SK-N-SH (cell line): ENCODE measurements around the gene MAPRE2. TPM values are rescaled to one million over a fixed set of nuclear protein-coding genes. Genes with fewer than 3 reads are reported as not detected.

Experiments used
- CTCF ChIA-PET: fragments of 300-600, 350-600 bp; formaldehyde crosslinking; extraction: SDS; loops from one replicate; lab custom pipeline; 2021; lab: Yijun Ruan, JAX
- POLR2A ChIA-PET: fragments of 350-600 bp; sonication (Branson Sonifier 250); formaldehyde crosslinking; extraction: SDS; loops from one replicate; lab custom pipeline; 2020; ENCODE audit warnings: antibody characterized with exemption, inconsistent platforms; lab: Yijun Ruan, JAX
- DNase-seq: peaks from one replicate; pipeline ENCODE4 v3.0.0; 2012
- H2AFZ ChIP-seq: fragments of 200-600 bp; sonication (generic); 2 replicates; pipeline ENCODE4 v1.8.1; 2016; ENCODE audit warnings: antibody characterized with exemption, mild to moderate bottlenecking, low read depth
- H3F3A ChIP-seq: fragments of 200-600 bp; sonication (generic); replicated peaks from 2 replicates; pipeline ENCODE3; 2016; ENCODE audit warnings: antibody characterized with exemption, mild to moderate bottlenecking; ENCODE audit not compliant: insufficient read depth
- H3K27ac ChIP-seq, 2 experiments: fragments of 200-500 bp in 1 of 2; fragments of 200-600 bp in 1 of 2; sonication (Bioruptor generic) in 1 of 2; sonication (generic), shearing (Covaris generic) in 1 of 2; 2 replicates each; pipeline versions ENCODE4 v1.5.1 to v1.6.1; 2014 to 2016; ENCODE audit warnings: low read depth in 2 of 2, inconsistent platforms in 1 of 2, low read length in 1 of 2, mild to moderate bottlenecking in 1 of 2, mixed read lengths in 1 of 2
- H3K27me3 ChIP-seq: fragments of 200-600 bp; sonication (generic), shearing (Covaris generic); 2 replicates; pipeline ENCODE4 v1.6.1; 2016; ENCODE audit warnings: mixed run types; ENCODE audit not compliant: insufficient read depth
- H3K36me3 ChIP-seq, 2 experiments: fragments of 200-500 bp in 1 of 2; fragments of 200-600 bp in 1 of 2; sonication (Bioruptor generic) in 1 of 2; sonication (generic) in 1 of 2; replicated peaks in 1 of 2; 2 replicates each; pipeline versions ENCODE3 to v1.5.1; 2014 to 2016; ENCODE audit warnings: low read length in 1 of 2, mild to moderate bottlenecking in 1 of 2; ENCODE audit not compliant: insufficient read depth in 2 of 2, control insufficient read depth in 1 of 2
- H3K4me1 ChIP-seq, 2 experiments: fragments of 200-500 bp in 1 of 2; fragments of 200-600 bp in 1 of 2; sonication (Bioruptor generic) in 1 of 2; sonication (generic), shearing (Covaris generic) in 1 of 2; 2 replicates each; pipeline versions ENCODE4 v1.5.1 to v1.6.1; 2014 to 2016; ENCODE audit warnings: low read depth in 1 of 2, low read length in 1 of 2, mixed run types in 1 of 2; ENCODE audit not compliant: insufficient read depth in 2 of 2, control insufficient read depth in 1 of 2
- H3K4me2 ChIP-seq: fragments of 200-600 bp; sonication (generic), shearing (Covaris generic); 2 replicates; pipeline ENCODE4 v1.6.1; 2017; ENCODE audit warnings: mixed run types
- H3K4me3 ChIP-seq, 2 experiments: fragments of 200-500 bp in 1 of 2; fragments of 200-600 bp in 1 of 2; sonication (Bioruptor generic) in 1 of 2; sonication (generic), shearing (Covaris generic) in 1 of 2; 2 replicates each; pipeline versions ENCODE4 v1.5.1 to v1.8.1; 2014 to 2016; ENCODE audit warnings: low read depth in 2 of 2, inconsistent platforms in 1 of 2, low read length in 1 of 2, mild to moderate bottlenecking in 1 of 2, mixed read lengths in 1 of 2, moderate library complexity in 1 of 2
- H3K79me2 ChIP-seq: fragments of 200-600 bp; sonication (generic); 2 replicates; pipeline ENCODE4 v1.8.1; 2017; ENCODE audit warnings: mild to moderate bottlenecking; ENCODE audit not compliant: insufficient read depth
- H3K9ac ChIP-seq: fragments of 200-600 bp; sonication (generic); 2 replicates; pipeline ENCODE4 v1.6.1; 2017; ENCODE audit warnings: mixed run types
- H3K9me2 ChIP-seq: fragments of 200-600 bp; sonication (generic); 2 replicates; pipeline ENCODE4 v1.6.1; 2017; ENCODE audit warnings: mixed run types
- H3K9me3 ChIP-seq: fragments of 200-600 bp; sonication (generic); 2 replicates; pipeline ENCODE4 v1.6.1; 2017; ENCODE audit warnings: mixed run types, mild to moderate bottlenecking, moderate library complexity
- H4K20me1 ChIP-seq: fragments of 200-600 bp; sonication (generic); 2 replicates; pipeline ENCODE4 v1.6.1; 2017; ENCODE audit warnings: mild to moderate bottlenecking, mixed run types; ENCODE audit not compliant: insufficient read depth
- CHD2 ChIP-seq: fragments of 150-350 bp; IDR thresholded peaks from 2 replicates; pipeline ENCODE4 v1.6.1; 2018; ENCODE audit warnings: low read length; ENCODE audit not compliant: partially characterized antibody
- RAD21 ChIP-seq: IDR thresholded peaks from 2 replicates; pipeline ENCODE4 v1.6.1; 2012; ENCODE audit warnings: mild to moderate bottlenecking, low read length
- REST ChIP-seq: IDR thresholded peaks from 2 replicates; pipeline ENCODE4 v1.6.1; 2012; ENCODE audit warnings: mild to moderate bottlenecking, low read depth, low read length, moderate library complexity
- USF2 ChIP-seq: fragments of 150-350 bp; IDR thresholded peaks from 2 replicates; pipeline ENCODE4 v1.6.1; 2017; ENCODE audit warnings: antibody characterized with exemption, low read length, low read depth, borderline replicate concordance
- YY1 ChIP-seq: IDR thresholded peaks from 2 replicates; pipeline ENCODE4 v1.4.0; 2012; ENCODE audit warnings: low read depth, mild to moderate bottlenecking
- WGBS: methylation state at CpG from one replicate; pipeline ENCODE4 v1.1.6; 2017; ENCODE audit warnings: low lambda C conversion rate; 5-methylcytosine and 5-hydroxymethylcytosine counted together
- polyA plus RNA-seq, 3 experiments: library from polyadenylated mRNA; depleted of rRNA; stranded (reverse); fragments of >200 nt; gene quantifications; 2 replicates each; pipeline ENCODE4 v1.2.3, GENCODE V29; 2012
- TF ChIP-seq, protein P1 (sequence below): IDR thresholded peaks from 2 replicates; pipeline ENCODE4 v1.4.0; 2012; ENCODE audit warnings: low read depth, borderline replicate concordance

MAPRE2 gene
- polyA plus RNA-seq, 1 of the 3 experiments (the other 2 are of a cell fraction), result 11.5 TPM

GRCh38 chr18:35097763-35098162, 56.5 kb downstream of the MAPRE2 start:
- H3K9me2 ChIP-seq, result no peaks in the 10 kb centered on the region
- POLR2A ChIA-PET, result no interaction called here
- H3K9ac ChIP-seq, result no peak overlapping the region
- 98% methylated on average over 2 of the region's 2 CpGs for WGBS
- no peak overlapping the region for H3K27ac ChIP-seq
- H3F3A ChIP-seq, result peaks cover 11% of the 10 kb centered on the region
- no peaks in the 10 kb centered on the region for H4K20me1 ChIP-seq
- CTCF ChIA-PET, result interaction anchor here (1.7 kb wide), 1 partner anchor 15 kb away, joined by 4 read pairs; no protein-coding TSS in a partner anchor
- DNase-seq, result no peak
- peaks cover 0 to 3% of the 10 kb centered on the region in 2 experiments for H3K36me3 ChIP-seq
- H3K27me3 ChIP-seq, result no peaks in the 10 kb centered on the region
- H2AFZ ChIP-seq, result no peak overlapping the region
- H3K4me3 ChIP-seq, result no peak overlapping the region
- H3K79me2 ChIP-seq, result no peaks in the 10 kb centered on the region; the same call in 1 of the 2 replicates
- H3K9me3 ChIP-seq, result no peaks in the 10 kb centered on the region
- no peak overlapping the region for H3K4me2 ChIP-seq
- TF ChIP-seq, protein P1, sequence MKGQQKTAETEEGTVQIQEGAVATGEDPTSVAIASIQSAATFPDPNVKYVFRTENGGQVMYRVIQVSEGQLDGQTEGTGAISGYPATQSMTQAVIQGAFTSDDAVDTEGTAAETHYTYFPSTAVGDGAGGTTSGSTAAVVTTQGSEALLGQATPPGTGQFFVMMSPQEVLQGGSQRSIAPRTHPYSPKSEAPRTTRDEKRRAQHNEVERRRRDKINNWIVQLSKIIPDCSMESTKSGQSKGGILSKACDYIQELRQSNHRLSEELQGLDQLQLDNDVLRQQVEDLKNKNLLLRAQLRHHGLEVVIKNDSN, result no peak
- no peak for TF ChIP-seq RAD21
- peaks cover 0 to 10% of the 10 kb centered on the region in 2 experiments; a peak in 1 of 4 replicates for H3K4me1 ChIP-seq

DNA sequence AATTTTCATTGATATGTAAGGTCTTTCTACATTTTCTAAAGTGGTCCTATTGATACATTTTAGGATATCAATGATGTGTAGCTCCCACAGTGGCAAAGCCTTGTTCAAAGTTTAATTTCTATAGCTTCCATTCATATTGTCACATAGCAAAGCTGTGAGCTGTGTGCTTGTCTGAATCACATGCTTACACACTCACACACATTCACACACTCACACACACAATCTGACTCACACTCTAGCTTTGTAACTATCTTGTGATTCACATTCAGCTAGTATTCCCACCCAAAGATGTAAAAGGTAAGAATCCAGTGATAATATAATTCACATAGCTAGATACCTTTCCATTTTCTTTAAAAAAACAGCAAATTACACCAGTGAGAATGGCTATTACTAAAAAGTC, 58.7 kb downstream of the MAPRE2 start:
- no peak for TF ChIP-seq USF2
- TF ChIP-seq REST, result no peak
- no peak for TF ChIP-seq CHD2
- TF ChIP-seq YY1, result no peak
- Histone ChIP-seq H3K9me2 (no peaks in the 10 kb centered on the region), H3F3A (peaks cover 11% of the 10 kb centered on the region), H3K4me3 (no peak overlapping the region), H3K36me3 (peaks cover 0 to 3% of the 10 kb centered on the region in 2 experiments), H3K4me2 (no peak overlapping the region), H2AFZ (no peak overlapping the region), H3K9me3 (no peaks in the 10 kb centered on the region), H3K27ac (no peak overlapping the region), H3K79me2 (no peaks in the 10 kb centered on the region; the same call in 1 of the 2 replicates), H3K27me3 (no peaks in the 10 kb centered on the region), H4K20me1 (no peaks in the 10 kb centered on the region), H3K4me1 (peaks cover 0 to 10% of the 10 kb centered on the region in 2 experiments; a peak in 2 of 4 replicates), H3K9ac (no peak overlapping the region)
- CTCF ChIA-PET, result no interaction called here
- POLR2A ChIA-PET, result no interaction called here
- DNase-seq, result no peak
